NCI-H748 (cell line): ENCODE data around the gene TRMU.

ENCODE experiments used
- DNase-seq: peaks from one replicate; lab custom pipeline; 2025; ENCODE audit not compliant: unreplicated experiment; lab: John Stamatoyannopoulos, UW

Gene TRMU

GRCh38 chr22:46335201-46336118, at the start of gene TRMU:
Gene TRMU (plus strand): TSS chr22:46335714. CDS start chr22:46335765, 51 bp downstream.
- peak; percentile 92 for DNase-seq

DNA sequence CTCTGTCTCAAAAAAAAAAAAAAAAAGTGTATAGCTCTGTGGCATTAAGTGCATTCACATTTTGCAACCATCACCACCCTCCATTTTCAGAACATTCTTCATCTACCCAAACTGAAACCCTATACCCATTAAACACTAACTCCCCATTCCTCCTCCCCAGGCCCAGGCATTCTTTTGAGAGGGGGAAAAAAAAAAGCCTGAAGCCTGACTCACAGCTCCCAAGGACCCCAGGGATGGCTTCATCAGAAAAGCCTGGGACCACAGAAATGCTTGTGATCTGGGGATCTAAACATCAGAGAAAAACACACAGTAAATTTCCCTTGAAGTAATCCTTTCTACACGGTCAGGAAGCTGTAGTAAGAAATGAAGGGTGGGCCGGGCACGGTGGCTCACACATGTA, 49.5 kb upstream of the TRMU start:
- no peak for DNase-seq

DNA sequence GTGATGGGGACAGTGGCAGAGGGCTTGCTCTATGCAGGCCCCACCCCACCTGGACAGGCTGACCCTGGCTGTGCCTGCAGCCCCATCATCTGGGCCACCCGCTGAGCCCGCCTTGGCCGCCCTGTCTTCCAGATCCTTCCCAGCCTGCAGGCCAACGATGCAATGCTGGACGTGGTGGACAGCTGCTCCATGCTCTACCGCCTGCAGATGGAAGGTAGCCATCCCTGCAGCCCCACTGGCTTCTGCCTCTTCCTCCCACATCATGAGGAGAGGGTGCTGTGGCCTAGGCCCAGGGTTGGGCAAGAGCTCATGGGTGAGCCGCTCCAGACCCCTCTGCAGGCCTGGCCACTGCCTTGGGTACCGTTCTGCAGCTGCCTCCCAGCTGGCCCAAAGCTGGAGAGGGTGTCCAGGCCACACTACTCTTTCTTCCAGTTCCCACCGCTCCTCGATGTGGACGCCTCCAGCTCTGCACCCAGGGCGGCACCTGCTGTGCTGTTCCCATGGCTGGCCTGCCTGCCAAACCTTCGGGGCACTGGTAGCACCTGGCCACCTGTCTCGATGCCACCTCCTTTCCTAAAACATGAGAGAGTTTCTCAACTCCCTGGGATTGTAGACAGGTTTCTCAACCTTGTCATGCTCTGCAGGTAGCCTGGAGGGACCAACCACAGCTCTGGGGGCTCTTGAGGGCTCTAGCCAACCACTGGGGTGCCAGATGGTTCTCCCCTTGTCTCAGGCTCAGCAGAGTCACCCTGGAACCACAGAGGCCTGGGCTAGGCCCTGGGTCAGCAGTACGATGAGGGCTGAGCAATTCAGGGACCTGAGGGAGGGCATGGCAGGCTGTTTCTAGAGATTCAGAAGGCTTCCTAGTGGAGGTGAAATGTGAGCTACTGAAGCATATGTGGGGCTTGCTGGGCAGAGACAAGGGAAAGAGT, 48.3 kb upstream of the TRMU start:
- DNase-seq, result no peak

DNA sequence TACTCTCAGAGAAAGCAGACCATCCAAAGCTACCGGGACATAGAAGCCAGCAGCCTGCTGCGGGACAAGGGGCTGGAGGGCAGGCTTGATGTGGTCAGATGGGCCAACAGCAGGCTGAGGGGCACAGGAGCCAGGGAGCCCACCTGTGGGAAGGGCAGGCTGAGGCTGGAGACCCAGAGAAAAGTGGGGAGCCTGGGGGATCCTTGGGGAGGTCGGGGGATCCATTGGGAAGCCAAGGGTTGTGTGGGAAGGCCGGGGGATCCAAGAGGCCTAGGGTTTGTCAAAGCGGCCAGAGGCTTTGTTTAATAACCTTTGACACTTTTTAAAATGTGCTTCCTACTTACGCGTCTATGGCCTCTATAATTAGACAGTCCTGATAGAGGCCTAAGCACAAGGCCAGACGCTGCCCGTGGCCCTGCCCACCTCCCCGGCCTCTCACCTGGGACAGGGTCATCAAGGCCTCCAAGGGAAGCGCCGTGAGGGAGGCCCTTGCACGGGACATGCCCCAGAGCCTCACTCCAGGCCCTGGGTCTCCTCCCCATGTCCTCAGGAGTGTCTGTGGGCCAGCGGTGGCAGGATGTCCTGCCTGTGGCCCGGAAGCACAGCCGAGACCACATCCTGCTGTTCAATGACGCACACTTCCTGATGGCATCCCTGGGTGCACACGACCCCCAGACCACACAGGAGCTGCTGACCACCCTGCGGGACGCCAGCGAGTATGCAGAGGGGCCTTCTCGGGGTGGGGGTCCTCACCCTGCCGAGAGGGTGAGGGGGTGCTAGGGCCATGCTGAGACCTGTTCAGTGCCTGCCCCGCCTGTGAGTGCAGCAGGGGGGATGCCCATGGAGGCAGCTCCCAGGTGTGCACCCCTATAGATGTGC, 47.4 kb upstream of the TRMU start:
- no peak for DNase-seq

GRCh38 chr22:46288846-46289243, 46.7 kb upstream of the TRMU start:
- no peak for DNase-seq

DNA sequence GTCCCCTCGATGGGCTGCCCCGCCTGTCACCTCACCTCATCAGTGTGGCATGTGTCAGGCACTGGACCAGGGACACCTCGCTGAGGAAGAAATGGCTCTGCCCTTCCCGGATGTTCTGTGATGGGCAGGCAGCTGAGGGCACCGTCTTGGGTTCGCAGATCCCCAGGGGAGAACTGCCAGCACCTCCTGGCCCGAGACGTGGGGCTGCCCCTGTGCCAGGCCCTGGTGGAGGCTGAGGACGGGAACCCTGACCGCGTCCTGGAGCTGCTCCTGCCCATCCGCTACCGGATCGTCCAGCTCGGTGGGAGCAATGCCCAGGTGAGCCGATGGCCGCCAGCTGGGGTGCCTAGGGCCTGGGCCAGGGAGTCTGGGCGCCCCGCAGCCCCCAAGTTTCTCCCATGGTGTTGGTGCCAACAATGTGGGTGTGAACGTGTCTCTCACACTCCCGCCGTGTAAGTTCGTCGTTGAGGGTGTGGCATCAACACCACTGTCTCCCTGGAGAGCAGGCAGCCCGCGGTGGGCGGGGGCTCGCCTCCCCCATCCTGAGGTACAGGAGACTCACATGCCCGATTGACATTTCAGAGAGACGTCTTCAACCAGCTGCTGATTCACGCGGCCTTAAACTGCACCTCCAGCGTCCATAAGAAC, 46.1 kb upstream of the TRMU start:
- DNase-seq, result no peak

DNA sequence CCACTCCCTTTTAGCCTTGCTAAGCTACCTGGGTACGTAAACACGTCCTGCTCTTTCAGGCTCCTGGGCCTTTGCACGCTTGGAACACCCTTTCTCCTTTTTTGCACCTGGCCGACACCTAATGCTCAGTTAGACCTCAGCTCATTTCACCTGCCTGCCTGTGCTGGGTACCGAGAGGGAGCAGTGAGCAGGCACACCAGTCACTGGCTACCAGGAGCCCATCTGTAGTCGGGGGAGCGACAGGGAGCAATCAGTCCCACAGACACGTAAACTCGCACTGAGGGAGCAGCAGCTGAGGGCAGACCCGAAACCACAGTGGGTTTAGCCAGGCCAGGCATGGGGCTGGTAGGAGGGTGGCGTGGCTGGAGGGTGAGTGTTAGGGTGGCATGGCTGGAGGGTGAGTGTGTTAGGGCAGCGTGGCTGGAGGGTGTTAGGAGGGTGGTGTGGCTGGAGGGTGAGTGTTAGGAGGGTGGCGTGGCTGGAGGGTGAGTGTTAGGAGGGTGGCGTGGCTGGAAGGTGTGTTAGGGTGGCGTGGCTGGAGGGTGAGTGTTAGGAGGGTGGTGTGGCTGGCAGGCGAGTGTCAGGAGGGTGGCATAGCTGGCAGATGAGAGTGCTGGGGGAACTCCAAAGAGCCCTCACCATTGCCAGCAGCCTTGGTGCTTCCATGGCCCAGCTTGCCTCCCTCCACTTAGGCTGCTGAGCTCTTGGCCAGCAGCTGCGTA, 45.2 kb upstream of the TRMU start:
- DNase-seq, result no peak

DNA sequence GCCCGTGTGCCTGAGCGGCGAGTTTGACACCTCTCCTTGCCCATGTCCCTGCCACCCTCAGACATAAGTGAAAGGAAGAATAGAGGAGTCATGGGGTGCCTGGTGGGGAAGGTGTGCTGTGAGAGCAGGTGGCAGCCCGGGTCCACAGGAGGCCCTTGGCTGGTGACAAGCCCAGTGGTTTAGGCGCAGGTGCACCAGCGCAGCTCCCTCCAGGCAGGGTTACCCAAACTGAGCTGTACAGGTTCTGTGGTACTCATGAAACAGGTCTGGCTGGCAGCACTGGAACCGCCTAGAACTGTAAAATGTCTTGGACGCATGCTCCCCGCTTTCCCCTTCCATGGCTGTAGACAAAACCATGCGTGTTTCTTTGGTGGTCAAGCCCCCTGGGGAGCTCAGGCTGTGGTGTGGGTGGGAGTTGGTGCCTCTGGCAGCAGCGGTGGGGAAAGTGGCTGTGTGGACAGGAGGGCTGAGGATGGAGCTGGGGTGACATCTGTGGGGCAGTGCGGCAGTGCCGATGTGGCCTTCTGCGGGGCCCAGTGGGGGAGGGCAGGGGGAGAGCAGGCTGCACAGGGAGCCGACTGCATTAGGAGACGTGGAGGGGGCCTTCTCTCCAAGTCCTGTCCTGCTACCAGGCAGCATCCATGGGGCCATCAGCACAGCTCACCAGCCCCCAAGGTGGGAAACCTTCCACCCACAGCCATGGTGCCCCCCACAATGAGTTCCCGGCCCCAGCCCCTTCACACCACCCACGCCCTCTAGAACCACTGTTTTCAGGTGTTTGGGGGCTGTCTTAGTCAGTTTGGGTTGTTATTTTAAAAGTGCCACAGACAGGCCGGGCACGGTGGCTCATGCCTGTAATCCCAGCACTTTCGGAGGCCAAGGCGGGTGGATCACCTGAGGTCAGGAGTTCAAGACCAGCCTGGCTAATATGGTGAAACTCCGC, 44.4 kb upstream of the TRMU start:
- DNase-seq, result no peak

DNA sequence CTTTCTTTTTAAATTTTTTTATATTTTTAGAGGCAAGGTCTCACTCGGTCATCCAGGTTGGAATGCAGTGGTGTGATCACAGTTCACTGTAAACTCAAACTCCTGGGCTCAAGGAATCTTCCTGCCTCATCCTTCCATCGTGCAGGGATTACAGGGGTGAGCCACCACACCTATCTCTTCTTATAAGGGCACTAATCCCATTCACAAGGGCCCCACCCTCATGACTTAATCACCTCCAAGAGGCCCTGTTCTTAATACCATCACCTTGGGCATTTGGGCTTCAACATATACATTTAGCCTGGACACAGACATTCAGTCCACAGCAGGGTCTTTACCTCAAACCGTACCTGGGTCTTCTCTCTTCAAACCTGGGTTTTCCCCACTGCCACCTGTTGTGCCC, 43.3 kb upstream of the TRMU start:
- DNase-seq, result no peak

DNA sequence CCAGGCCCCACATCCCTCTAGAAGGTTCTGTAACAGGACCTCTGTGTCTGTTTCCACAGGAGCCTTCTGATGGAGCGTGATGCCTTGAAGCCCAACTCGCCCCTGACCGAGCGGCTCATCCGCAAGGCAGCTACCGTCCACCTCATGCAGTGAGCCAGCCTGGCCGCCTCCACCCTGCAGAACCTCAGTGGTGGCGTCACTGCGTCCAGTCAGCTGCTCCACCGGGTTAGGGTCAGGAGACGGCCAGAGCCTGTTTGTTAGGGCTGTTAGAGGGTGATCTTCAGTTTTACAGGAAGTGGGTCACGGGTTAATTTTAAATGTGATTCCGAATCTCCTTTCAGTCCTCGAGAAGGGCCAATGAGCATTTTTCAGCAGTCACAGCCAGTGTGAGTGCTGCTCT, 42.8 kb upstream of the TRMU start:
- no peak for DNase-seq

DNA sequence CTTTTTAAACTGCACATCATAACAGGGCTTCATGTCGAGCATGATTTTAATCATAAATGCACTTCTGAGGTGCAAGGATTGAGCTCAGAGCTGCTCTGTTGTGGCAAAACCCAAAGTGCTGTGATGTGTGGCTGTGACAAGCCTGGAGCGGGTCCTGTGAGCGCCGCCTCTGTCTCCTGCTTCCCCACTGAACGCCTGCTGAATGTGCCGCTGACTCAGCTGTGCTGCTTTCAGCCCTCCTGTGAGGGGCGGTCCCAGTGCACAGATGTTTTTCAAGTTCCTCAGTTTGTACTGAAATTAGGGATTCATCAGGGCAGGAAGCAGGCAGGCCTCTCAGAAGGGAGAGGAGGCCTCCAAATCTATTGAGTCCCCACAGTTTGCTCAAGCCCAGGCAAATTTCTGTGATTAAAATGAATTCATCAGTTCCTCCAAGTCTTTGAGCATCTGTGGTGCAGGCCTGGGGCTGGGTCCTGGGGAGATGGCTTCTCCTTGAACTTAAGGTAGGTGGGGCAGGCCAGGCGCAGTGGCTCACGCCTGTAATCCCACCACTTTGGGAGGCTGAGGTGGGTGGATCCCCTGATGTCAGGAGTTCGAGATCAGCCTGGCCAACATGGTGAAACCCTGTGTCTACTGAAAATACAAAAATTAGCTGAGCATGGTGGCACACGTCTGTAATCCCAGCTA, 41.8 kb upstream of the TRMU start:
- DNase-seq, result no peak

GRCh38 chr22:46294784-46295183, 40.7 kb upstream of the TRMU start:
- DNase-seq, result no peak

DNA sequence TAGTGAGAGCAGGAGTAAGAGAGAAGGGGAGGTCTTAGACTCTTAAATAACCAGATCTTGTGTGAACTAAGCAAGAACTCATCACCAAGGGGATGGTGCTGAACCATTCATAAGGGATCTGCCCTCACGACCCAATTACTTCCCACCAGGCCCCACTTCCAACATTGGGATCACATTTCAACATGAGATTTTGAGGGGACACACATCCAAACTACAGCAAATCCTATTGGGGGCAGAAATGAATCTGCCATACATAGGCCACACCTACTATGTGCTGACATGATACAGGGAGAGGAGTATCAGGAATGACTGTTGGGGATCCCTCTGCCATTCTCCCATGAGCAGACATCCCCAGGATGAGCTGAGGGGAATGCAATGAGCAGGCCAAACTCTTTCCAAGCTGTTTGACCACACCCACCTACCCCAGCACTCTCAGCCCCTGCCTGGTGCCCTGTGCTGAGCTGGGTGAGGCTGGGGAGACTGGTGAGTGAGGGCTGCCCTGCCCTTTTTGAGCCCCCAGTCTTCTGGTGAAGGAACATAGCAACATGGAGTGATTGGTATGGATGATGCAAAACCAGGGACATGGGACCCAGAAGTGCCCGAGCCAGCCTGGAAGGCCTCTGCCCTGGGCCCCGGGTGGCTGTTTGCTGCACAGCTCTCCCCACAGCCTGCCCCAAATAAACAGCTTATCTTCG, 40.1 kb upstream of the TRMU start:
- DNase-seq, result peak; percentile 7

- peak; percentile 99 for DNase-seq
Measured at GRCh38 chr22:46296257-46297150, 39.0 kb upstream of the TRMU start, which contains the start of gene GTSE1. Gene GTSE1 (plus strand): TSS chr22:46296870. CDS start chr22:46297401, 531 bp downstream.

GRCh38 chr22:46297151-46297812, 38.2 kb upstream of the TRMU start:
- DNase-seq, result peak; percentile 45

GRCh38 chr22:46299101-46299500, 36.4 kb upstream of the TRMU start:
- no peak for DNase-seq
